Esophagus muscularis mucosa (tissue), 3 donors: ENCODE data around the gene PACSIN2.
"Not testable (repeated sequence)": the region's sequence is repeated elsewhere in the genome, so short reads cannot be mapped to it uniquely, and the experiment has no call there.

Experiments used
- POLR2A ChIP-seq: fragments of 450-650 bp; IDR thresholded peaks from one replicate; pipeline ENCODE4 v1.6.1; 2017; ENCODE audit warnings: antibody characterized with exemption, moderate library complexity, mild to moderate bottlenecking, low read depth
- TF ChIP-seq, protein P1 (sequence below), 3 experiments: fragments of 200-600 bp in 2 of 3; fragments of 450-650 bp in 1 of 3; sonication (generic) in 2 of 3; IDR thresholded peaks; one replicate each; pipeline ENCODE4 v1.5.1; 2017 to 2019; ENCODE audit warnings: antibody characterized with exemption in 3 of 3, mild to moderate bottlenecking in 2 of 3, moderate library complexity in 1 of 3

DNA sequence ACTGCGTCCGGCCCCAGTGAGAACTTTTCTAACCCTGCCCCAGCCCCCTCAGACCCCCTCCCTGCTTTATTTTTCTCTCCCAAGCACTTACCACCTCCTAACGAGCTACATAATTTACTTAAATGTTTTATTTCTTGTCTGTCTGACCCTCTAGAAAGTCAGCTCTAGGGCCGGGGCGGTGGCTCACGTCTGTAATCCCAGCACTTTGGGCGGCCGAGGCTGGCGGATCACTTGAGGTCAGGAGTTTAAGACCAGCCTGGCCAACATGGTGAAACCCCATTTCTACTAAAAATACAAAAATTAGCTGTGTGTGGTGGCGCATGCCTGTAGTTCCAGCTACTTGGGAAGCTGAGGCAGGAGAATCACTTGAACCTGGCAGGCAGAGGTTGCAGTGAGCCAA, 89.9 kb downstream of the PACSIN2 start:
- TF ChIP-seq, protein P1, sequence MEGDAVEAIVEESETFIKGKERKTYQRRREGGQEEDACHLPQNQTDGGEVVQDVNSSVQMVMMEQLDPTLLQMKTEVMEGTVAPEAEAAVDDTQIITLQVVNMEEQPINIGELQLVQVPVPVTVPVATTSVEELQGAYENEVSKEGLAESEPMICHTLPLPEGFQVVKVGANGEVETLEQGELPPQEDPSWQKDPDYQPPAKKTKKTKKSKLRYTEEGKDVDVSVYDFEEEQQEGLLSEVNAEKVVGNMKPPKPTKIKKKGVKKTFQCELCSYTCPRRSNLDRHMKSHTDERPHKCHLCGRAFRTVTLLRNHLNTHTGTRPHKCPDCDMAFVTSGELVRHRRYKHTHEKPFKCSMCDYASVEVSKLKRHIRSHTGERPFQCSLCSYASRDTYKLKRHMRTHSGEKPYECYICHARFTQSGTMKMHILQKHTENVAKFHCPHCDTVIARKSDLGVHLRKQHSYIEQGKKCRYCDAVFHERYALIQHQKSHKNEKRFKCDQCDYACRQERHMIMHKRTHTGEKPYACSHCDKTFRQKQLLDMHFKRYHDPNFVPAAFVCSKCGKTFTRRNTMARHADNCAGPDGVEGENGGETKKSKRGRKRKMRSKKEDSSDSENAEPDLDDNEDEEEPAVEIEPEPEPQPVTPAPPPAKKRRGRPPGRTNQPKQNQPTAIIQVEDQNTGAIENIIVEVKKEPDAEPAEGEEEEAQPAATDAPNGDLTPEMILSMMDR (IDR thresholded peaks at IDR 0.05) = not testable (repeated sequence)
- not testable (repeated sequence) for TF ChIP-seq POLR2A
